ENCODE measurements around the gene HORMAD2.

DNA sequence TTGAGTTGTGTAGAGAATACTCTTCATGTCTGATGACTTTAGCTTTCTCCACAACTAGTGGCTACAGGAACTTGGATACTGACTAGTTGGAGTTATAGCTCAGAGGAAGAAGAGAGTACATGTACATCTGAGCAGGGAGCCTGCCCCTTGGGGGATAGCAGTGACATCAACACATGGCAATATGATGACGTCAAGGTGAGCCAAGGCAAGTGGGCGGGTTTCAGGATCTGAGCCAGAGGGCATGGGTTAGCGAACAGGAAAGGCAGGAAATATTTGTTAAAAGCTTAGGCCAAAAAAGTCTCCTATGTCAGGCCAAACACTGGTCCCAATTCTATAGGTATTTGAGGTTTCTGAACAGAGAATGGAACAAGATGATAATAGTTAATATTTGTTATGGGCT is 42.0 kb upstream of the HORMAD2 start:
- TF ChIP-seq EP300 (IDR thresholded peaks at IDR 0.05; ENCODE audit: borderline replicate concordance) (peak; percentile 48; the same call in 1 of the 2 replicates), NFIC (IDR thresholded peaks at IDR 0.05) (peak; percentile 83), FOXM1 (IDR thresholded peaks at IDR 0.05; ENCODE audit: borderline replicate concordance, low read depth) (no peak)
